Astrocyte (in vitro differentiated cells and primary cell): ENCODE results near the gene TM2D3. TPM values are rescaled to one million over a fixed set of nuclear protein-coding genes. Genes with fewer than 3 reads are reported as not detected.

ENCODE experiments used
- DNase-seq: peaks from one replicate; pipeline ENCODE4 v3.0.0-alpha.2; 2010; ENCODE audit warnings: low read depth
- FAIRE-seq: peaks from 2 replicates; lab custom pipeline; 2011; peaks lifted over from hg19 to GRCh38; lab: Jason Lieb, UNC
- H2AFZ ChIP-seq: 2 replicates; pipeline ENCODE4 v1.6.0; 2012; ENCODE audit warnings: low read depth, low read length, inconsistent platforms
- H3K27ac ChIP-seq: 2 replicates; pipeline ENCODE4 v1.5.1; 2011; ENCODE audit warnings: low read depth, low read length, inconsistent platforms
- H3K27me3 ChIP-seq: 2 replicates; pipeline ENCODE4 v1.6.0; 2011; ENCODE audit warnings: low read length, inconsistent platforms; ENCODE audit not compliant: insufficient read depth
- H3K36me3 ChIP-seq: 2 replicates; pipeline ENCODE4 v1.5.1; 2011; ENCODE audit warnings: low read length, inconsistent platforms; ENCODE audit not compliant: insufficient read depth
- H3K4me1 ChIP-seq: 2 replicates; pipeline ENCODE4 v1.5.1; 2011; ENCODE audit warnings: low read length, inconsistent platforms; ENCODE audit not compliant: insufficient read depth
- H3K4me2 ChIP-seq: 2 replicates; pipeline ENCODE4 v1.6.0; 2012; ENCODE audit warnings: low read length, inconsistent platforms
- H3K4me3 ChIP-seq: 2 replicates; pipeline ENCODE4 v1.5.1; 2011; ENCODE audit warnings: low read depth, mild to moderate bottlenecking, low read length, inconsistent platforms; ENCODE audit not compliant: insufficient read depth
- H3K79me2 ChIP-seq: 2 replicates; pipeline ENCODE4 v1.6.0; 2012; ENCODE audit warnings: mild to moderate bottlenecking, low read length, inconsistent platforms; ENCODE audit not compliant: insufficient read depth
- H3K9ac ChIP-seq: 2 replicates; pipeline ENCODE4 v1.6.0; 2012; ENCODE audit warnings: mild to moderate bottlenecking, low read length, inconsistent platforms
- H3K9me3 ChIP-seq: 2 replicates; pipeline ENCODE4 v1.5.1; 2012; ENCODE audit warnings: low read depth, mild to moderate bottlenecking, low read length, inconsistent platforms; ENCODE audit not compliant: insufficient read depth
- H4K20me1 ChIP-seq: 2 replicates; pipeline ENCODE4 v1.6.0; 2012; ENCODE audit warnings: low read length, inconsistent platforms; ENCODE audit not compliant: insufficient read depth
- H3K27ac Mint-ChIP-seq: one replicate; pipeline ENCODE4 v1.8.0; 2021; ENCODE audit warnings: mild to moderate bottlenecking, mixed read lengths; ENCODE audit not compliant: unreplicated experiment
- H3K27me3 Mint-ChIP-seq: one replicate; pipeline ENCODE4 v1.8.0; 2021; ENCODE audit warnings: low read depth, mixed read lengths; ENCODE audit not compliant: unreplicated experiment
- H3K36me3 Mint-ChIP-seq: one replicate; pipeline ENCODE4 v1.8.0; 2021; ENCODE audit warnings: low read depth, mixed read lengths; ENCODE audit not compliant: unreplicated experiment
- H3K4me1 Mint-ChIP-seq: one replicate; pipeline ENCODE4 v1.8.0; 2021; ENCODE audit warnings: low read depth, mixed read lengths; ENCODE audit not compliant: unreplicated experiment
- H3K4me3 Mint-ChIP-seq: one replicate; pipeline ENCODE4 v1.8.0; 2021; ENCODE audit warnings: mild to moderate bottlenecking, moderate library complexity, mixed read lengths; ENCODE audit not compliant: unreplicated experiment
- H3K9me3 Mint-ChIP-seq: one replicate; pipeline ENCODE4 v1.8.0; 2021; ENCODE audit warnings: mild to moderate bottlenecking, mixed read lengths; ENCODE audit not compliant: unreplicated experiment
- CTCF ChIP-seq: IDR thresholded peaks from 2 replicates; pipeline ENCODE4 v1.5.1; 2011; ENCODE audit warnings: low read depth, mild to moderate bottlenecking, inconsistent platforms, low read length, moderate library complexity; ENCODE audit not compliant: insufficient read depth
- EZH2 ChIP-seq: IDR thresholded peaks from 2 replicates; pipeline ENCODE4 v1.6.1; 2012; ENCODE audit warnings: mild to moderate bottlenecking, low read length, inconsistent platforms; ENCODE audit not compliant: insufficient read depth
- total RNA-seq: library from RNA; stranded (reverse); gene quantifications from 2 replicates; pipeline ENCODE4 v1.2.1, GENCODE V29; 2021

TM2D3 gene
- total RNA-seq, 1 donor from 2014 or later, result 28.1 TPM

GRCh38 chr15:101620671-101621070 lies 31.5 kb downstream of the TM2D3 start:
- no peak for DNase-seq
- Histone ChIP-seq H3K27me3 (no peaks in the 10 kb centered on the region), H2AFZ (no peak overlapping the region), H3K27ac (no peak overlapping the region), H3K9me3 (no peaks in the 10 kb centered on the region), H3K4me1 (peaks cover 11% of the 10 kb centered on the region), H3K9ac (no peak overlapping the region), H3K36me3 (no peaks in the 10 kb centered on the region), H3K4me3 (no peak overlapping the region), H3K4me2 (no peak overlapping the region), H4K20me1 (no peaks in the 10 kb centered on the region), H3K79me2 (no peaks in the 10 kb centered on the region)
- H3K4me3 Mint-ChIP-seq, result no peak overlapping the region
- H3K4me1 Mint-ChIP-seq, result peaks cover 17% of the 10 kb centered on the region
- peaks cover 4% of the 10 kb centered on the region for H3K9me3 Mint-ChIP-seq
- H3K27ac Mint-ChIP-seq, result no peak overlapping the region
- no peak for FAIRE-seq
- H3K36me3 Mint-ChIP-seq, result no peaks in the 10 kb centered on the region
- peaks cover 4% of the 10 kb centered on the region for H3K27me3 Mint-ChIP-seq
- TF ChIP-seq EZH2, result no peak
- TF ChIP-seq CTCF, result no peak

DNA sequence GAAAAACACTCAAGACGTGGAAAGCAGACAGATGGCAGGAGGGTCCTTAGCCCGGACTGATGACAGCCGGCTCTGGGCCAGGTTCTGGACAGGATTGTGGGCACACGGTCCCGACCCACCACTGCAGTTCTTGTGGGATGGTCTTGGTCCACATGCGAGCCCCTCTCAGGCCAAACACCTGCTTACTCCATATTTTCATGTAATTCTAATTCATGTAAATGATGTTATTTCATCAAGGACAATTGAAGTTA lies 32.6 kb downstream of the TM2D3 start:
- Histone ChIP-seq H3K9ac (no peak overlapping the region), H3K4me1 (peaks cover 12% of the 10 kb centered on the region), H3K9me3 (no peaks in the 10 kb centered on the region), H3K36me3 (no peaks in the 10 kb centered on the region), H3K79me2 (no peaks in the 10 kb centered on the region), H3K27ac (no peak overlapping the region), H3K4me2 (no peak overlapping the region), H4K20me1 (no peaks in the 10 kb centered on the region), H3K27me3 (peaks cover 2% of the 10 kb centered on the region), H2AFZ (no peak overlapping the region), H3K4me3 (no peak overlapping the region)
- peaks cover 2% of the 10 kb centered on the region for H3K9me3 Mint-ChIP-seq
- H3K4me1 Mint-ChIP-seq, result peaks cover 17% of the 10 kb centered on the region
- H3K36me3 Mint-ChIP-seq, result no peaks in the 10 kb centered on the region
- H3K27ac Mint-ChIP-seq, result no peak overlapping the region
- FAIRE-seq (no peak), DNase-seq (no peak)
- TF ChIP-seq EZH2 (no peak), CTCF (no peak)
- H3K27me3 Mint-ChIP-seq, result peaks cover 9% of the 10 kb centered on the region
- H3K4me3 Mint-ChIP-seq, result no peak overlapping the region

DNA sequence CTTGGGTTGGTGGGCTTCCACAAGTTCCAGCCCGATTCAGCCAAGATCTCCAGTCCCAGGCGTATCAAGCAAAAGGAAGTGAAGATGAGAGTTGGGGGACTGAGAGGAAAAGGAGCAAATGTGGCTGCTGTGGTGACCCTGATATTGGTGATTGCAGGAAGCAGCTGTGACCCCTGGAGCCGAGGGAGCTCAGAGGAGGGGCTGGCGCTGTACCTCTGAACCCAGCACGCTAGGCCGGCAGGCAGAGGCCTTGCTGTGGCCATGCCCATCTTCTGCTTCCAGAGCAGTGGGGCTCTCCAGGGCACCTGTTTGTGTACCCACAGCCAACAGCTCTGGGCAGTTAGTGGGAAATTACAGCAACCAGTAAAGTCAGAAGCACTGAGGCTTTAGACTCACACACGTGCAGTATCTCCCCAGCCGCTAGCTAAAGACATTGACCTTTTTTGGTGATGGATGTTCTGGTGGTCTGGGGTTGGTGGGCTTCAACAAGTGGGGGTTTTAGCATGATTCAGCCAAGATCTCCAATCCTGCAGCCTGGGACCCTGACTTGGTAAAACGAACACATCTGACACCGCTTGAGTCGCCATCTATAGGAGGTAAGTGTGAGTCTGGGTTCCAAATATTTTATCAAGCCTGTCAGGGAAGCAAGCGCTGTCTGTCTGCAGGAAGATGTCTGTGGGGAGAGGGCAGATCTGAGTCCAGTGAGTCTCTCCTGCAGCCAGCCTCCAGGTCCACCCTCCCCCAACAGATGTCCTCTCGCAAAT lies 33.1 kb downstream of the TM2D3 start:
- H3K4me3 Mint-ChIP-seq, result no peak overlapping the region
- no peak for TF ChIP-seq CTCF
- no peak for TF ChIP-seq EZH2
- Histone ChIP-seq H4K20me1 (no peaks in the 10 kb centered on the region), H3K27ac (no peak overlapping the region), H3K9me3 (no peaks in the 10 kb centered on the region), H3K4me1 (peaks cover 12% of the 10 kb centered on the region), H3K27me3 (peaks cover 2% of the 10 kb centered on the region), H3K4me2 (no peak overlapping the region), H3K79me2 (no peaks in the 10 kb centered on the region), H3K9ac (no peak overlapping the region), H3K4me3 (no peak overlapping the region), H2AFZ (no peak overlapping the region), H3K36me3 (no peaks in the 10 kb centered on the region)
- FAIRE-seq (no peak), DNase-seq (no peak)
- H3K36me3 Mint-ChIP-seq, result no peaks in the 10 kb centered on the region
- peaks cover 1% of the 10 kb centered on the region for H3K9me3 Mint-ChIP-seq
- H3K4me1 Mint-ChIP-seq, result peaks cover 13% of the 10 kb centered on the region
- H3K27me3 Mint-ChIP-seq, result peaks cover 13% of the 10 kb centered on the region
- H3K27ac Mint-ChIP-seq, result no peak overlapping the region
